ENCODE results near the gene SLC7A14. TPM values are rescaled to one million over a fixed set of nuclear protein-coding genes. Genes with fewer than 3 reads are reported as not detected.

SLC7A14 gene
- polyA plus RNA-seq, 2 of the 4 experiments (the other 2 are of a cell fraction) = not detected

DNA sequence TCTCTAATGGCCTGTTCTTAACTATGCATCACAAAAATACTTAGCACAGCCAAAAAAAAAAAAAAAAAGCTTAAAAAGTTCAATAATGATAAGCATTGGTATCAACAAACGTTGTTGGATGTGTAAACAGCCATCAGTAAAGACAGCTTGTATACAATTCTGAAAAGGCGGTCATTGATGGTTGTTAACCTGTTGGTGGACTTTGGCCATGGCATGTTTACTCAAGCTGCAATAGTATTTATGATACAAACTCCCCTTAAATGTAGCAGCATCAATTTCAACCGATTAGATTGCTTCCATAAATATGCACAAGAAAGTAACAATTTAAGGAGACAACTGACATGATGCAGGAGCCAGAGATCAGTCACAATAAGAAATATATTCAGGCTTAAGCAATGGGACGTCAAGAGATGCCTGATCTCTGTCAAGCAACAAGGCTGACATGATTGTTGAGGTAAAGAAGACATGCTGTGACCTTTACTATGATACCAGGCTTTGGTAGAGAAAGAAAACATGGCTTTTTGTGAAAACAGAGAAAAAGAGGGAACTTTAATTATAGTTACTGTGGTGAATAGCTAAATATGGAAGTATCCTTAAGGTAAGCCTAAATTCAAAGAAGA, 14.2 kb upstream of the SLC7A14 start:
- POLR2A ChIA-PET = no interaction called here
- no peak for FAIRE-seq
- no peak for DNase-seq (ENCODE audit: low read depth in 1 of 2, low spot score in 1 of 2)
- H3K9me3 ChIP-seq = no peaks in the 10 kb centered on the region
- 27% methylated on average over 4 of the region's 4 CpGs for WGBS (ENCODE audit: missing lambda C conversion rate)
- H3K27ac ChIP-seq = no peak overlapping the region
- no peak overlapping the region for H3K4me3 ChIP-seq
- H3K4me1 ChIP-seq = no peaks in the 10 kb centered on the region
- no peak overlapping the region for H3K4me2 ChIP-seq
- no peak for ATAC-seq
- TF ChIP-seq ZSCAN20 (CRISPR knock-in tag; IDR thresholded peaks at IDR 0.05) (no peak), ZNF302 (CRISPR knock-in tag; IDR thresholded peaks at IDR 0.05) (no peak), TP53 (CRISPR knock-in tag; IDR thresholded peaks at IDR 0.05) (no peak), KDM5A (IDR thresholded peaks at IDR 0.05) (no peak), RAD21 (conservative IDR thresholded peaks at IDR 0.05 in 1 of 2, IDR thresholded peaks at IDR 0.05 in 1 of 2) (no peak), CBX2 (IDR thresholded peaks at IDR 0.05; ENCODE audit: borderline replicate concordance, low read depth) (no peak), ZC3H11A (IDR thresholded peaks at IDR 0.05) (no peak), NR3C1 (IDR thresholded peaks at IDR 0.05) (no peak), MAZ (IDR thresholded peaks at IDR 0.05; ENCODE audit: borderline replicate concordance, low read depth, low read length) (no peak), FOXS1 (CRISPR knock-in tag; IDR thresholded peaks at IDR 0.05) (no peak), RARB (CRISPR knock-in tag; IDR thresholded peaks at IDR 0.05) (no peak), NFE2L2 (conservative IDR thresholded peaks at IDR 0.05; ENCODE audit: low read length) (no peak), EP300 (IDR thresholded peaks at IDR 0.05) (no peak), HOXB13 (CRISPR knock-in tag; IDR thresholded peaks at IDR 0.05; ENCODE audit: low read depth) (no peak), RCOR1 (IDR thresholded peaks at IDR 0.05; ENCODE audit: low read depth, low read length) (no peak)
- TF ChIP-seq, protein P1, sequence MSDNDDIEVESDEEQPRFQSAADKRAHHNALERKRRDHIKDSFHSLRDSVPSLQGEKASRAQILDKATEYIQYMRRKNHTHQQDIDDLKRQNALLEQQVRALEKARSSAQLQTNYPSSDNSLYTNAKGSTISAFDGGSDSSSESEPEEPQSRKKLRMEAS (IDR thresholded peaks at IDR 0.05) = no peak
- TF ChIP-seq, protein P2, sequence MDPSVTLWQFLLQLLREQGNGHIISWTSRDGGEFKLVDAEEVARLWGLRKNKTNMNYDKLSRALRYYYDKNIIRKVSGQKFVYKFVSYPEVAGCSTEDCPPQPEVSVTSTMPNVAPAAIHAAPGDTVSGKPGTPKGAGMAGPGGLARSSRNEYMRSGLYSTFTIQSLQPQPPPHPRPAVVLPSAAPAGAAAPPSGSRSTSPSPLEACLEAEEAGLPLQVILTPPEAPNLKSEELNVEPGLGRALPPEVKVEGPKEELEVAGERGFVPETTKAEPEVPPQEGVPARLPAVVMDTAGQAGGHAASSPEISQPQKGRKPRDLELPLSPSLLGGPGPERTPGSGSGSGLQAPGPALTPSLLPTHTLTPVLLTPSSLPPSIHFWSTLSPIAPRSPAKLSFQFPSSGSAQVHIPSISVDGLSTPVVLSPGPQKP (IDR thresholded peaks at IDR 0.05; ENCODE audit: low read depth, low read length) = no peak
- TF ChIP-seq, protein P3, sequence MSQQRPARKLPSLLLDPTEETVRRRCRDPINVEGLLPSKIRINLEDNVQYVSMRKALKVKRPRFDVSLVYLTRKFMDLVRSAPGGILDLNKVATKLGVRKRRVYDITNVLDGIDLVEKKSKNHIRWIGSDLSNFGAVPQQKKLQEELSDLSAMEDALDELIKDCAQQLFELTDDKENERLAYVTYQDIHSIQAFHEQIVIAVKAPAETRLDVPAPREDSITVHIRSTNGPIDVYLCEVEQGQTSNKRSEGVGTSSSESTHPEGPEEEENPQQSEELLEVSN (IDR thresholded peaks at IDR 0.05; ENCODE audit: borderline replicate concordance, low read depth) = no peak
- TF ChIP-seq, protein P4, sequence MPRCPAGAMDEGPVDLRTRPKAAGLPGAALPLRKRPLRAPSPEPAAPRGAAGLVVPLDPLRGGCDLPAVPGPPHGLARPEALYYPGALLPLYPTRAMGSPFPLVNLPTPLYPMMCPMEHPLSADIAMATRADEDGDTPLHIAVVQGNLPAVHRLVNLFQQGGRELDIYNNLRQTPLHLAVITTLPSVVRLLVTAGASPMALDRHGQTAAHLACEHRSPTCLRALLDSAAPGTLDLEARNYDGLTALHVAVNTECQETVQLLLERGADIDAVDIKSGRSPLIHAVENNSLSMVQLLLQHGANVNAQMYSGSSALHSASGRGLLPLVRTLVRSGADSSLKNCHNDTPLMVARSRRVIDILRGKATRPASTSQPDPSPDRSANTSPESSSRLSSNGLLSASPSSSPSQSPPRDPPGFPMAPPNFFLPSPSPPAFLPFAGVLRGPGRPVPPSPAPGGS (IDR thresholded peaks at IDR 0.05) = no peak
- CTCF ChIA-PET = no interaction called here

DNA sequence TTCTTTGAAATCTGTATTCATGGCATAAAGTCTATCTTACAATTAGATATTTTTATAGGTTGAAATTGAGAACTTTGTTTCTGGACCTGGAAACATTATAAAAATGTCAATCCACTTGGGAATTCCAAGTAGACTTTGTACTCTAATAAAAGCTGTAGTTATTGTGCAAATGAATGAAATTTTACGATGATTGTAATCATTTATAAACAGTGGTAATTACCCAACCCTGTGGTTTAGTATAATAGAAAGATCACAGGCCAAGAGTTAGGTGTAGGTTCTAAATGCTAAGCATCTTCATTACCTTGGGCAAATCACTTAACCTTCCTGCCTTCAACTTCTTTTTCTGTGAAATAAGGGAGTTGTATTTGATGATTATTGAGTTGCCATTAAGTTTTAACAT, 13.2 kb upstream of the SLC7A14 start:
- Histone ChIP-seq H3K27ac (no peak overlapping the region), H3K9me3 (no peaks in the 10 kb centered on the region), H3K4me3 (no peak overlapping the region), H3K4me1 (no peaks in the 10 kb centered on the region), H3K4me2 (no peak overlapping the region)
- FAIRE-seq = no peak
- DNase-seq (ENCODE audit: low read depth in 1 of 2, low spot score in 1 of 2) = no peak
- ATAC-seq = no peak
- ChIA-PET POLR2A (no interaction called here), CTCF (no interaction called here)
- TF ChIP-seq HOXA7 (CRISPR knock-in tag; IDR thresholded peaks at IDR 0.05) (no peak), KDM5A (IDR thresholded peaks at IDR 0.05) (no peak), EP300 (IDR thresholded peaks at IDR 0.05) (no peak)
- TF ChIP-seq, protein P5, sequence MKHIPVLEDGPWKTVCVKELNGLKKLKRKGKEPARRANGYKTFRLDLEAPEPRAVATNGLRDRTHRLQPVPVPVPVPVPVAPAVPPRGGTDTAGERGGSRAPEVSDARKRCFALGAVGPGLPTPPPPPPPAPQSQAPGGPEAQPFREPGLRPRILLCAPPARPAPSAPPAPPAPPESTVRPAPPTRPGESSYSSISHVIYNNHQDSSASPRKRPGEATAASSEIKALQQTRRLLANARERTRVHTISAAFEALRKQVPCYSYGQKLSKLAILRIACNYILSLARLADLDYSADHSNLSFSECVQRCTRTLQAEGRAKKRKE (CRISPR knock-in tag; IDR thresholded peaks at IDR 0.05; ENCODE audit: low read depth) = no peak
- TF ChIP-seq, protein P6, sequence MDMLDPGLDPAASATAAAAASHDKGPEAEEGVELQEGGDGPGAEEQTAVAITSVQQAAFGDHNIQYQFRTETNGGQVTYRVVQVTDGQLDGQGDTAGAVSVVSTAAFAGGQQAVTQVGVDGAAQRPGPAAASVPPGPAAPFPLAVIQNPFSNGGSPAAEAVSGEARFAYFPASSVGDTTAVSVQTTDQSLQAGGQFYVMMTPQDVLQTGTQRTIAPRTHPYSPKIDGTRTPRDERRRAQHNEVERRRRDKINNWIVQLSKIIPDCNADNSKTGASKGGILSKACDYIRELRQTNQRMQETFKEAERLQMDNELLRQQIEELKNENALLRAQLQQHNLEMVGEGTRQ (IDR thresholded peaks at IDR 0.05) = no peak
- 12% methylated on average over 1 of the region's 1 CpG for WGBS (ENCODE audit: missing lambda C conversion rate)
